22Rv1 (cell line): ENCODE data around the gene KATNAL2.

ENCODE experiments used
- ZFX ChIP-seq: fragments of 450-650 bp; IDR thresholded peaks from 2 replicates; pipeline ENCODE4 v1.6.1; 2017; ENCODE audit warnings: antibody characterized with exemption, borderline replicate concordance
- TF ChIP-seq, protein P1 (sequence below): fragments of 450-650 bp; IDR thresholded peaks from 2 replicates; pipeline ENCODE4 v1.5.1; 2017; ENCODE audit warnings: mild to moderate bottlenecking

DNA sequence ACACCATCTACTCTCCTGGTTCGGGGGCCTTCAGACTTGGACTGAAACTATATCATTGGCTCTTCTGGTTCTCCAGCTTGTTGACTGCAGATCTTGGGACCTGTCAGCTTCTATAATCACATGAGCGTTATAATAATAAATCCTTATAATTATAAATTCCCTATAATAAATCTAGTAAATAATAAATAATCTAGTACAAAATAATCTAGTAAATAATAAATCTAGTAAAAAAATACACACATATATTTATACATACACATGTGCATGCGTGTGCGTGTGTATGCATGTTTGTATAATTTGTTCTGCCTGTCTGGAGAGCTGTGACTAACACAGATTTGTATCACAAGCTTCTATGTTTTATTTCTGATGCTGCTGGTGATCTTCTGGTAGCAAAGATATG, 40.8 kb downstream of the KATNAL2 start:
- TF ChIP-seq, protein P1, sequence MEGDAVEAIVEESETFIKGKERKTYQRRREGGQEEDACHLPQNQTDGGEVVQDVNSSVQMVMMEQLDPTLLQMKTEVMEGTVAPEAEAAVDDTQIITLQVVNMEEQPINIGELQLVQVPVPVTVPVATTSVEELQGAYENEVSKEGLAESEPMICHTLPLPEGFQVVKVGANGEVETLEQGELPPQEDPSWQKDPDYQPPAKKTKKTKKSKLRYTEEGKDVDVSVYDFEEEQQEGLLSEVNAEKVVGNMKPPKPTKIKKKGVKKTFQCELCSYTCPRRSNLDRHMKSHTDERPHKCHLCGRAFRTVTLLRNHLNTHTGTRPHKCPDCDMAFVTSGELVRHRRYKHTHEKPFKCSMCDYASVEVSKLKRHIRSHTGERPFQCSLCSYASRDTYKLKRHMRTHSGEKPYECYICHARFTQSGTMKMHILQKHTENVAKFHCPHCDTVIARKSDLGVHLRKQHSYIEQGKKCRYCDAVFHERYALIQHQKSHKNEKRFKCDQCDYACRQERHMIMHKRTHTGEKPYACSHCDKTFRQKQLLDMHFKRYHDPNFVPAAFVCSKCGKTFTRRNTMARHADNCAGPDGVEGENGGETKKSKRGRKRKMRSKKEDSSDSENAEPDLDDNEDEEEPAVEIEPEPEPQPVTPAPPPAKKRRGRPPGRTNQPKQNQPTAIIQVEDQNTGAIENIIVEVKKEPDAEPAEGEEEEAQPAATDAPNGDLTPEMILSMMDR = no peak
- TF ChIP-seq ZFX = no peak
